NT2/D1 (cell line): ENCODE measurements around the gene ZFHX3.

Experiments
- SUZ12 ChIP-seq: IDR thresholded peaks from 2 replicates; pipeline ENCODE4 v1.6.1; 2011; ENCODE audit not compliant: insufficient read length, insufficient read depth; ENCODE audit errors: extremely low read depth
- YY1 ChIP-seq: IDR thresholded peaks from 2 replicates; pipeline ENCODE4 v1.6.1; 2011; ENCODE audit not compliant: insufficient read length, insufficient read depth
- ZNF274 ChIP-seq: IDR thresholded peaks from 2 replicates; pipeline ENCODE4 v1.6.1; 2011; ENCODE audit warnings: mild to moderate bottlenecking, low read depth, low read length

GRCh38 chr16:72930396-72930795 is 117.5 kb downstream of the ZFHX3 start:
- TF ChIP-seq ZNF274 (no peak), YY1 (no peak), SUZ12 (no peak)
